K562 treated with DMSO at 1 percent for 12 hours (cell line): ENCODE measurements around the gene ITGAV. TPM values are rescaled to one million over a fixed set of nuclear protein-coding genes. Genes with fewer than 3 reads are reported as not detected.

Experiments
- total RNA-seq: library from RNA; unstranded; fragments of 300-600 nt; gene quantifications from 2 replicates; pipeline ENCODE4 v1.2.3, GENCODE V29; 2022; ENCODE audit not compliant: insufficient read depth

Gene ITGAV
- total RNA-seq: 4.4 and 24.9 TPM in 2 replicates

GRCh38 chr2:186589612-186590349 is at the start of gene ITGAV:
Gene ITGAV, plus strand, starts transcription at chr2:186590056. Its CDS starts 283 bp downstream, at chr2:186590339.

Other genes starting within 250 kb of the ITGAV start
- 54.7 and 65.6 TPM in 2 replicates for gene ZC3H15, start 103.8 kb upstream of the ITGAV start, total RNA-seq
- gene FAM171B, start 104.0 kb downstream of the ITGAV start, total RNA-seq: 0.38 TPM in 1 of 2 replicates, not detected in the other